Activated CD4-positive, alpha-beta T cell treated with anti-CD3 and anti-CD28 coated beads for 24 hours (primary cell): ENCODE measurements around the gene TMC4.
"Not testable (repeated sequence)": the region's sequence is repeated elsewhere in the genome, so short reads cannot be mapped to it uniquely, and the experiment has no call there.

Source experiments
- DNase-seq, 2 donors: peaks; one replicate each; pipeline ENCODE4 v3.0.0-alpha.2; 2020; ENCODE audit warnings: low read depth in 2 of 2

The TMC4 gene

GRCh38 chr19:54172471-54173358, at the start of gene TMC4:
TMC4 (minus strand) TSS chr19:54173160; CDS start chr19:54173117, 43 bp downstream.
- DNase-seq = no peak

GRCh38 chr19:54221947-54222346, 49.0 kb upstream of the TMC4 start:
- not testable (repeated sequence) for DNase-seq

- not testable (repeated sequence) for DNase-seq
Observed at GRCh38 chr19:54219702-54220101, 46.7 kb upstream of the TMC4 start.

GRCh38 chr19:54218960-54219661, 46.2 kb upstream of the TMC4 start:
- no peak for DNase-seq

GRCh38 chr19:54218259-54218658, 45.3 kb upstream of the TMC4 start:
- DNase-seq = no peak

GRCh38 chr19:54217517-54218247, 44.7 kb upstream of the TMC4 start:
- DNase-seq = not testable (repeated sequence)

GRCh38 chr19:54216869-54217268, 43.9 kb upstream of the TMC4 start:
- no peak for DNase-seq

GRCh38 chr19:54214734-54215133, 41.8 kb upstream of the TMC4 start:
- DNase-seq = not testable (repeated sequence)

- not testable (repeated sequence) for DNase-seq
Observed at GRCh38 chr19:54214217-54214616, 41.3 kb upstream of the TMC4 start.

- no peak for DNase-seq
Observed at GRCh38 chr19:54211235-54211634, 38.3 kb upstream of the TMC4 start.

- DNase-seq = no peak
Observed at GRCh38 chr19:54209811-54210494, 37.0 kb upstream of the TMC4 start.

- no peak for DNase-seq
Observed at GRCh38 chr19:54209058-54209810, 36.3 kb upstream of the TMC4 start.

GRCh38 chr19:54208784-54209057, 35.8 kb upstream of the TMC4 start:
- DNase-seq = no peak

- DNase-seq = no peak
Observed at GRCh38 chr19:54207983-54208783, 35.2 kb upstream of the TMC4 start.

- DNase-seq = no peak
Observed at GRCh38 chr19:54207676-54207982, 34.7 kb upstream of the TMC4 start.

- DNase-seq = not testable (repeated sequence)
Observed at GRCh38 chr19:54207193-54207592, 34.2 kb upstream of the TMC4 start.

- DNase-seq = no peak
Observed at GRCh38 chr19:54206831-54207177, 33.8 kb upstream of the TMC4 start.

- DNase-seq = no peak
Observed at GRCh38 chr19:54206030-54206830, 33.3 kb upstream of the TMC4 start.

GRCh38 chr19:54204767-54205468, 32.0 kb upstream of the TMC4 start:
- no peak for DNase-seq
